GM18867 (cell line): ENCODE data around the gene DOCK6.

Experiments
- ATAC-seq: cut with Tn5 transposase; IDR thresholded peaks from one replicate; pipeline ENCODE4 v1.9.1; 2021; ENCODE audit warnings: mild to moderate bottlenecking, moderate library complexity; ENCODE audit not compliant: unreplicated experiment

Gene DOCK6

GRCh38 chr19:11151181-11151580 lies 111.1 kb downstream of the DOCK6 start:
- ATAC-seq = no peak
